T-helper 1 cell (primary cell): ENCODE measurements around the gene DDX3Y.

Experiments
- DNase-seq, 5 donors: peaks; one replicate each; pipeline ENCODE4 v3.0.0-alpha.2; 2012 to 2020
- total RNA-seq, 4 donors: gene quantifications; one replicate each; lab custom pipeline; 2026; lab: John Stamatoyannopoulos, UW

The DDX3Y gene
- total RNA-seq = 0.47 to 987 (median 844) reads per million in 4 donors

GRCh38 chrY:12904618-12905516, at the start of gene DDX3Y:
Gene DDX3Y (plus strand): TSS chrY:12904868. CDS start chrY:12904937, 69 bp downstream.
- DNase-seq = peak in 4 of 5 donors; percentile 70 to 86 (median 78)

GRCh38 chrY:12855791-12856275, 48.8 kb upstream of the DDX3Y start:
- DNase-seq = no peak

GRCh38 chrY:12867960-12868359, 36.7 kb upstream of the DDX3Y start:
- DNase-seq = no peak

GRCh38 chrY:12896973-12897372, 7.7 kb upstream of the DDX3Y start:
- DNase-seq = no peak

GRCh38 chrY:12898604-12899003, 6.1 kb upstream of the DDX3Y start:
- DNase-seq = no peak

GRCh38 chrY:12905517-12905872, 827 bp downstream of the DDX3Y start:
- peak in 4 of 5 donors; percentile 34 to 66 (median 56) for DNase-seq

- no peak for DNase-seq
Measured at GRCh38 chrY:12905895-12906294, 1.2 kb downstream of the DDX3Y start.

- no peak for DNase-seq
Measured at GRCh38 chrY:12913541-12913940, 8.9 kb downstream of the DDX3Y start.

- no peak for DNase-seq
Measured at GRCh38 chrY:12928043-12928442, 23.4 kb downstream of the DDX3Y start.

GRCh38 chrY:12941725-12942687, 37.3 kb downstream of the DDX3Y start:
- DNase-seq = no peak
